Ammon's horn (tissue), 1 donor: Measurements from ENCODE around the gene VPS35.
"Not testable (repeated sequence)": the region's sequence is repeated elsewhere in the genome, so short reads cannot be mapped to it uniquely, and the experiment has no call there.

Experiments
- DNase-seq: peaks from one replicate; pipeline ENCODE4 v3.0.0-alpha.2; 2016; ENCODE audit warnings: low spot score

VPS35 gene

GRCh38 chr16:46712911-46713310 is 23.9 kb upstream of the VPS35 start:
- no peak for DNase-seq

GRCh38 chr16:46711106-46712058 is 22.4 kb upstream of the VPS35 start:
- no peak for DNase-seq

GRCh38 chr16:46709469-46710005 is 20.6 kb upstream of the VPS35 start:
- no peak for DNase-seq

- no peak for DNase-seq
Observed at GRCh38 chr16:46706642-46707041, 17.7 kb upstream of the VPS35 start.

DNA sequence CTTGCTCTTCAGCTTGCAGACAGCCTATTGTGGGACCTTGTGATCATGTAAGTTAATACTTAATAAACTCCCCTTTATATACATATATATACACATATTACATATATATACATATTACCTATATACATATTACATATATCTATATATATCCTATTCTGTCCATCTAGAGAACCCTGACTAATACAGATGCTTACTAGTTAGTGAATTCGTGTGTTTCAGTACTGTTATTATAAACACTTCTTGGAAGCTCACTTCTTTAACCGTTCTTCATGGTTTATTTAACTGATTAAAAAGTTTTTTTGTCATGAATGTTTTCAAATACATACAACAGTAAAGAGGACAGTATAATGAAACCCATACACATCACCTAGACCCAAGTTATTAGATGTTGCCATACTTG is 13.1 kb upstream of the VPS35 start:
- no peak for DNase-seq

DNA sequence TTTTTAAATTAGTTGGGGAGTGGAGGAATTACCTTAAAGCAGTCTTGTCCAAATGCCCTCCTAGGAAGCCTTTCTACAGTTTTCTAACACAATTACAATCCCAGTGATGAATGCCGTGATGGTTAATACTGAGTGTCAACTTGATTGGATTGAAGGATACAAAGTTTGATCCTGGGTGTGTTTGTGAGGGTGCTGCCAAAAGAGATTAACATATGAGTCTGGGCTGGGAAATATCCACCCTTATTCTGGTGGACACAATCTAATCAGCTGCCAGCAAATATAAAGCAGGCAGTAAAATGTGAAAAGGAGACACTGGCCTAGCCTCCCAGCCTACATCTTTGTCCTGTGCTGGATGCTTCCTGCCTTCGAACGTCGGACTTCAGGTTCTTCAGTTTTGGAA is 12.6 kb upstream of the VPS35 start:
- DNase-seq = no peak

GRCh38 chr16:46700048-46700447 is 11.1 kb upstream of the VPS35 start:
- no peak for DNase-seq

GRCh38 chr16:46696957-46697356 is 8.0 kb upstream of the VPS35 start:
- DNase-seq = no peak

DNA sequence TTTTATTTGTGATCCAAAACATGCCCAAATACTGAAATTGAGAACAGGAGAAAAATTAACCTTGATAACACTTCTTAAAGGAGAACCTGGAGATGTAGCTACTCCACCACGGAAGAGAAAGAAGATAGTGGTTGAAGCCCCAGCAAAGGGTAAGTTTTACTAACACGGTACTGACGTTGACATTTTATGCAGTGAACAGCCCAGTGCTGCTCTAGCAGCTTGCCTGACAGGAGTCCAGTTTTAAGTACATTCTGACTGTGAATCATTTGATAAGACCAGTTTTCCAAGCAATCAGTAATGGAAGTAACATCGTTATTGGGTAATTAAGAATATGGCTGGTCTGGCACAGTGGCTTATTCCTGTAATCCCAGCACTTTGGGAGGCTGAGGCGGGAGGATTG is 7.0 kb upstream of the VPS35 start:
- DNase-seq = no peak

GRCh38 chr16:46693598-46693997 is 4.6 kb upstream of the VPS35 start:
- no peak for DNase-seq

DNA sequence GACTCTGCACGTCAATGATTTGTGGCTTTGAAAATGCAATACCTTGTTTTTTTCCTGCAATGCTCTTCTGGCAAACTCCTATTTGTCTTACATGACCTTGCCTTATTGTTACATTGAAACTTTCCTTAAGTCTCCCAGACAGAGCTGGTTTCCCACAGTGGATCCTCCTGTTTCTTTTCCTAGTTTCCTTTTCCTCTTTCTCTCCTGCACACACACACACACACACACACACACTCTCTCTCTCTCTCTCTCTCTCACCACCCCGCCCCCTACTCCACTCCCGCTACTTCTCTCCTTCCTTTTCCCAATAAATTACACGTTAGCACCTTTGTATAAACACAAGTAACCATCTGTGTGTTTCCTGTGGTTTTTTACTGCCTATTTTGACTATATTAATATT is 2.7 kb upstream of the VPS35 start:
- DNase-seq = no peak

GRCh38 chr16:46690281-46691178 is 1.6 kb upstream of the VPS35 start:
- no peak for DNase-seq

GRCh38 chr16:46689365-46690280 is 645 bp upstream of the VPS35 start, which contains the start of gene ORC6:
Gene ORC6 (plus strand): TSS chr16:46689659. CDS start chr16:46689706, 47 bp downstream.
- peak; percentile 97 for DNase-seq

DNA sequence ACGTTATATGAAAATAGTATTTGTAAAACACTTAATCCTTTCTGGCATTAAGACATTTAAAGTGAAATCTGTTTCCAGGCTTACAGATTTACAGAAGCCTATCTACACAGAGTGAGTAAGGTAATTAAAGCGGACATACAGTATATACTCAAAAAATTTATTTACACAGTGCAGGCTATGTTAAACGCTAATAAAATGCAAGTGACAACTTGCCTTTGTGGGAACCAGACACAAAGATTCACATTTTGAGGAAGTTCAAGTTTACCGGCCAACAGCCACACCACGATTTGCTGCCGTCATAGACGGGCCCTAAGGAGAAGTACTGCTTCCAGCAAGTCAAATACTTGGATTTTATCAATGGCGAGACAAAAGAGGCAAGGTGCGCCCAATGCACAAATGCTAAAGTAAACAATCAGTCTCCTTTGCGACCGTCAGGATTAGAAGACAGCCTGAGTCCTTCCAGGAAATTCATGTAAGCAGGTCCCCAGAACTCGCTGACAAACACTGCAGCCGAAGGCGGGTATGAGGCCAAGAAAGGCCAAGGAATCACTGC is 801 bp downstream of the VPS35 start:
- DNase-seq = peak; percentile 69

GRCh38 chr16:46687486-46687885 is 1.5 kb downstream of the VPS35 start:
- no peak for DNase-seq

DNA sequence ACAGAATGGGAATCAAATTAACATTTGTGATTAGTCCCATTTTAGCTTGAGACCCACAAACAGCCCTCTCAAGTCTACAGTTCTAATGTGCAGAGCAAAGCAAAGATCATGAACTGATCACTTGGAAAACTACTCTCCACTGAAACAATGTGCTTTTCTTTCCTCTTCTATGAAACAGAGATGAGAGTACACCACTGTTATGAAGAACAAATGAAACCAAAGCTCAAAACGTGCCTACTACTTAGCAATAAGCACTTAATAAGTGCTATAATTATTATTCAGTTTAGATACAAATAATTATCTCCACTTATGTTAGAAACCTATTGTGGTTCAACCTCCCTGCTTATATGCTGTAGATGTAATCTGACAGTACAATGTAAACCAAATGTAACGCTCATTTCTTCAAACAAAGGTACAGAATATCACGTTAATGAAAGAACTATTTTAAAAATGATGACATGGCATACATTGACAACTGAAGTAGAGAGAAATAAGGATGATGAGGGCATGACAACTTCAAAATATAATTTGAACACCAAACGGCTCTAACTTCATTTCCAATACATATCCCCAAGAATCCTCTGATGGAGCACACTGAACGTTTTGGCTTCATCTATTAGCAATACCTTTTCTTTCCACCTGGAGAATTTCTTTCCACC is 2.0 kb downstream of the VPS35 start:
- no peak for DNase-seq

DNA sequence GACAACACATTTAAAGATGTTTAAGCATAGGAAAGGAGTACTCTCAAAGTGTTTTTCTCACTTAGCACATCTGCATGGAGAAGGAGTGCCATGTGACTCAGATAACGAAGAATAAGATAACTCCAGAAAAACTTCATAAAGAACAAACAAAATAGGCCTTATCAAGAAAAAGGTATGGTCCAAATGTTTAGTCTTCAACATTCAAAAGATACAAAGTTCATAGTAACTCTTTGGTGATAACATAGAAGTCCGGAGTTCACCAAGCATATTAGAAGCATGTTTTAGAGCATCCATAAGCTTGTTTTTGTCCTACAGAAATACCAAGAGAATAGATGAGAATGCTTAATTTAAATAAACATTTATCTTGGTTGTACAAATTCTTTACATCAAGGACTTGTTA is 7.1 kb downstream of the VPS35 start:
- not testable (repeated sequence) for DNase-seq

DNA sequence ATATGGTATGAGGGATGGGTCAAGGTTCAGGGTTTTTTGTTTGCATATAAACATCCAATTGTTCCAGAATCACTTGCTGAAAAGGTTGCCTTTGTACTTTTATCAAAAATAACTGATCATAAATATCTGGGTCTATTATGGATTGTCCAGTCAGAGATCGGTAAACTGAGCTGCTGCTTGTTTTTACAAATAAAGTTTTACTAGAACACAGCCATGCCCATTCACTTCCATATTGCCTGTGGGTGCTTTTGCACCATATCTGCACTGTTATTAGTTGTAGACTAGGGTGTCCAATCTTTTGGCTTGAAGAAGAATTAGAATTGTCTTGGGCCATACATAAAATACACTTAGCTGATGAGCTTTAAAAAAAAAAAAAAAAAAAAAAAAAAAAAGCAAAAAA is 11.0 kb downstream of the VPS35 start:
- DNase-seq = not testable (repeated sequence)

DNA sequence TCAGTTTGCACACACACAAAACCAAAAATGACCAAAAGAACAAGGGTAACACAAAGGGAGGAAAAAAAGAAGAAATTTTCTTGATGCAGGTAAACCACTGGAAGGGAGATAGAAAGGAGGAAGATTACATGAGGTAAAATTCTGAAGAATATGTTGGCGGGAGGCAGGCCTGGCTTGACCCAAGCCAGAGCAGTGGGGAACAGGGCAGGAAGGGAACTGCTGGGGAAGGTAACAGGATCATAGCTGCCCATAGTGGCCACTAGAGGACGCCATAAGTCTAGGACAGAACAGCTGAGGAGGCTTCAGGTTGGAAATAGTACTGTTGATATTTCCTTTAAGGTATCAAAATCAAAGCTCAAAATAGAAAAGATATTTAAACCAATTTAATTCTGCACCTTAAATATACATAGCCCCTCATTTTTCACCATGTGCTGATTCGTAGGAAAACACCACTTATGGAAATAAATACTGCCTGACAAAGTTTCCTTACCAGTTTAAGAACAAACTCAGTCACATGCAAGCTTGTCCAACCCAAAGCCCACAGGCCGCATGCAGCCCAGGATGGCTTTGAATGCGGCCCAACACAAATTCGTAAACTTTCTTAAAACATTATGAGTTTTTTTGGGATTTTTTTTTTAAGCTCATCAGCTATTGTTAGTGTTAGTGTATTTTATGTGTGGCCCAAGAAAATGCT is 15.5 kb downstream of the VPS35 start:
- DNase-seq = peak; percentile 68

GRCh38 chr16:46662123-46662522 is 26.9 kb downstream of the VPS35 start:
- DNase-seq = no peak
